Measurements from ENCODE around the gene CEP164. TPM values are rescaled to one million over a fixed set of nuclear protein-coding genes. Genes with fewer than 3 reads are reported as not detected.

Gene CEP164
- total RNA-seq, 1 donor from 2014 or later: 19.6 TPM

GRCh38 chr11:117459979-117460300 is 132.3 kb downstream of the CEP164 start:
- DNase-seq (ENCODE audit: low read depth in 2 of 2): no peak

- no peak for DNase-seq (ENCODE audit: low read depth in 2 of 2)
Observed at GRCh38 chr11:117461396-117462182, 133.9 kb downstream of the CEP164 start.

- no peak for DNase-seq (ENCODE audit: low read depth in 2 of 2)
Observed at GRCh38 chr11:117462183-117462863, 134.7 kb downstream of the CEP164 start.

GRCh38 chr11:117462864-117463247 is 135.2 kb downstream of the CEP164 start:
- no peak for DNase-seq (ENCODE audit: low read depth in 2 of 2)

Other genes with a start within 250 kb of the CEP164 start
- 6.4 and 11.4 TPM in 2 replicates for gene SIK3, start 229.4 kb upstream of the CEP164 start, total RNA-seq
- gene PAFAH1B2, start 183.6 kb upstream of the CEP164 start, total RNA-seq: 172 and 190 TPM in 2 replicates
- gene SIDT2, start 149.1 kb upstream of the CEP164 start, total RNA-seq: 6.4 and 12.1 TPM in 2 replicates
- 6.0 and 12.5 TPM in 2 replicates for gene TAGLN, start 128.5 kb upstream of the CEP164 start, total RNA-seq
- gene PCSK7, start 95.8 kb upstream of the CEP164 start, total RNA-seq: 31.1 and 33.9 TPM in 2 replicates
- 5.4 and 7.6 TPM in 2 replicates for gene RNF214, start 95.2 kb upstream of the CEP164 start, total RNA-seq
- 1.4 and 1.9 TPM in 2 replicates for gene BACE1-AS, start 36.5 kb upstream of the CEP164 start, total RNA-seq
- 6.9 and 10.2 TPM in 2 replicates for gene BACE1, start 11.6 kb upstream of the CEP164 start, total RNA-seq